SHP77 (cell line): ENCODE data around the gene ADAMTS2.

Source experiments
- DNase-seq, 2 experiments: peaks; one replicate each; lab custom pipeline; 2025; lab: John Stamatoyannopoulos, UW

The ADAMTS2 gene

GRCh38 chr5:179278546-179278945, 66.7 kb downstream of the ADAMTS2 start:
- no peak for DNase-seq

DNA sequence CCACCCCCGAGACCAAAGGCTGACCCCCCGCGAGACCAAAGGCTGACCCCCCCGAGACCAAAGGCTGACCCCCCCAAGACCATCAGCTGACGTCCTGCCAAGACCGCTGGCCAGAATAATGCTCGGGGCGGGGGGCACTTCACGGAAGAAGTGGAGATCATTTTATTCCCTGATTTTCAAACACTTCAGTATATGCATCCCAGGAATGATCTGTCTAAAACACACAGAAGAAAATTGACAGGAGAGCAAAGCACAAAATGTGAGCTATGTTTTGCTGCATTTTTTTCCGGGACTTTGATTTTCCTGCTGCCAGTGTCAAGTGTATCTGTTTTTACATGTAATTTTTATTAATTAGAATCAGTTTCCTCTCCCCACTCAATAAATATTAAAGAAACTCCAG, 67.1 kb downstream of the ADAMTS2 start:
- DNase-seq, result no peak

DNA sequence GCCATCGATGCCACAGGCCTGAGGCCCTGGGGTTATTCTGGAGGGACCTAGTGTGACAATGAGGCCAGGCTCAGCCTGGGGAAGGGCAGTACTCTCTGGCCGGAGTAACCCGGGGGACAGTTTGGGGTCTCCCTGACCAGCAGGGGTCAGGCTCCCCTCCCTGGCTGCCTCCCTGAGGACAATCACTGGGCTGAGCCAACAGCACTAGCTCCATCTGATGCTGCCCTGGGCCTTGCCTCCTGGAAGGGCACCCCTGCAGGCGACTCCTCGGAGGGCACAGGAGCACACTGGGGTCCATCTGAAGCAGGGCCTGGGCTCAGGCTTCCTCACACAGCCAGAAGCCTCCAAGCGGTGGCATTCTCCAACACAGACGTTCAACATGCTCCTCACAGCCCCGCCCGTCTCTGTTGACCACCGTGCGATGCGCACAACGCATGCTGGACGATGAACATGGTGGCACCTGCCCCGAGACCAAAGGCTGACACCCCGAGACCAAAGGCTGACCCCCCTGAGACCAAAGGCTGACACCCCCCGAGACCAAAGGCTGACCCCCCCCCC, 68.3 kb downstream of the ADAMTS2 start:
- DNase-seq, result no peak

GRCh38 chr5:179275941-179276837, 69.1 kb downstream of the ADAMTS2 start:
- DNase-seq, result no peak

- DNase-seq, result no peak
Measured at GRCh38 chr5:179275381-179275878, 69.8 kb downstream of the ADAMTS2 start.

GRCh38 chr5:179274321-179275315, 70.6 kb downstream of the ADAMTS2 start:
- DNase-seq, result no peak

DNA sequence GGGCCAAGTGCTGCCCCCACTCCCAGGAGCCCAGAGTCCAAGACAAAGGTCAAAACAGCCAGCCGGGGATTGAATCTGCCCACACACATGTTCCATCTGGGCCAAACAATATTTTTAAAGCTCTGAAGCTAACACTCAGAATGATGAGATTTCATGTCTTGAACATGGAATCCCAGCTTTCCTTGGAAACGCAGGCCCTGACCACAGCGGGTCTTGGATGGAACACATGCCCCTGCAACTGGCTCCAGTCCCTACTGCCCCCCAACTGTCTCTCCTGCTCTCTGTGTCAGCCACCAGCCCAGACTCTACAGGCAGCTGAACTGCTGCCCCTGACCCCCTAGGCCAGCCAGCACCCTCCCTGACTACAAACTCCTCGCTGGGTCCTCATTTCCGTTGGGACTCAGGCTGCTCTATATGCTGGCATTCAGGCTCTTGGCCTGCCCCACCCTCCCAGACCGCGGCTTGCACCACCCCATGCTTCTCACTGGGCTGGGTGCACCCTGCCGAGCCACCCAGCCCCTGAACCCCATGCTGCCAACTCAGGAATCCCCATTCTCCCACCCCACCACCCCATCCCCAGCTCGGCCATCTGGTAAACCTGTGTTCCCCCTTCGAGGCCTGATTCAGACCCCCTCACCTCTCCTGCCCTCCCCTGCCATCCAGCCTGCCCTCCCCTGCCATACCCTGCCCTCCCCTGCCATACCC, 71.7 kb downstream of the ADAMTS2 start:
- no peak for DNase-seq

DNA sequence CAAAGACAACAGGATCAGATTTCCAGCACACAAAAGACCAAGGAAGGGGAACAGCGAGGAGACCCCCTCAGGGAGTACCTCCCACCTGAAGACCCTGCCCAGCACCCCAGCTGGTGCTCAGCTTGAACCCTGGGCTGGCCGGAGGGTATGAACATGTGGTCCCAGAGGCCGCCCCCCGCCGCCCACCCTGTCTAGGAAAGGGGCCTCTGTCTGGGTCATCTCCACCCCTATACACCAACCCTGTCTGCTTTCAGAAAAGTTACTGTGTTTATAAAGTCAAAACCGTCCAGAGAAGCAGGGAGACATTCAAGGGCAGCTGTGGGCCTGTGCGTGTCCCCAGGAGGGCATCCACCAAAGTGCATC, 72.2 kb downstream of the ADAMTS2 start:
- no peak for DNase-seq

DNA sequence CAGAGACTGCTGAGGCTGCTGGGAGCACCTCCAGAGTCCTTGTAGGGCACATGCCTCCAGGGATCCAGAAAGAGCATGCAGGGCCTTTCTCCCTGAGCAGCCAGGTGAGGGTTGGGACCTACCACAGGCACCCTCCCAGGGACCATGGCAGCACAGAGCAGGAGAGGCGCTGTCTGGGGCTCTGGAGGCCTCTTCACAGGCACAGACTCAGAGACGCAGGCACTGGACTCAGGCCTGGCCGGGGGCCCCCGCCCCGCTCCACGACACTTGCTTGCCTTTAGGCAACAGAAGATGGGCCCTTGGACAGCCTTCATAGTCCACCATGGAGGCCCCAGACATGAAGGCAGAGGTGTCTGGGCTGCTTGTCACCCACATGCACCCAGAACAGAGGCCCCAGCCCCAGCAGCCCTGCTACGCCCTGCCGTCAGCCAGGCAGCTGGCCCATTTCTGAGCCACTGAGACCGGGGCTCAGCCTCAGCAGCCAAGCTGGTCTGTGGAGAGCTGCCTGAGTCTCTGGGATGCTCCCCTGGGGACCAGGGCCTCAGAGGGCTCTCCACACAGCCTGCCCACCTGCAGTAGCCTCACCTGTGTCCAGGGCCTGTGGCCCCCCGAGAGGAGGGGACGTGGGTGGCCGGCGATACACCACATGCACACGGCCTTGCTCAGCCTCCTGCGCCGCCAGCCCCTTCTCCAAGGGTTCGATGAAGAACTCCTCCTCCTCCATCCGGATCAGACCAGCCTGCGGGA, 72.8 kb downstream of the ADAMTS2 start:
- DNase-seq, result no peak

DNA sequence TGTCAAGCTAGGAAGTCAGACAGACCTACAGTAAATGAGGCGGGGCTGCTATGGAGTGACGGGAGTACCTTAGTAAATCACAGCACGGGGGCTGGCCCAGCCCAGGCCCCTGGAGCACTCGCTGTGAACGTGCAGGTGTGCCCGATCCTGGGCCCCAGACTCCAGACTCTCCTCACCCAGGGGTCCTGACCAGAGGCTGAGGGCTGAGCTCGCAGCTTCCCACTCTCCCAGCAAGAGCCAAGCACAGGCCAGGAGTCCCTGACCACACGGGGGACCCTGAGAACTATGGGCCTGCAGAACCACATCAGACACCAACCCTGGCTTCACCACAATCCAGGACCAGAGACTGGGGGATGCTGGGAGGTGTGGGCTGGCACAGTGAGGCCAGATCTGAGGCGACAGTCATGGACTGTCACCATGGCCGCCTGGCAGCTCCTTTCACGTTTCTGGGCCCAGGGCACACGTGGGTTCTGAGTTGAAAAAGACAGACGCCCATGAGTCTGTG, 73.4 kb downstream of the ADAMTS2 start:
- DNase-seq, result no peak

- no peak for DNase-seq
Measured at GRCh38 chr5:179271428-179271734, 73.9 kb downstream of the ADAMTS2 start.

DNA sequence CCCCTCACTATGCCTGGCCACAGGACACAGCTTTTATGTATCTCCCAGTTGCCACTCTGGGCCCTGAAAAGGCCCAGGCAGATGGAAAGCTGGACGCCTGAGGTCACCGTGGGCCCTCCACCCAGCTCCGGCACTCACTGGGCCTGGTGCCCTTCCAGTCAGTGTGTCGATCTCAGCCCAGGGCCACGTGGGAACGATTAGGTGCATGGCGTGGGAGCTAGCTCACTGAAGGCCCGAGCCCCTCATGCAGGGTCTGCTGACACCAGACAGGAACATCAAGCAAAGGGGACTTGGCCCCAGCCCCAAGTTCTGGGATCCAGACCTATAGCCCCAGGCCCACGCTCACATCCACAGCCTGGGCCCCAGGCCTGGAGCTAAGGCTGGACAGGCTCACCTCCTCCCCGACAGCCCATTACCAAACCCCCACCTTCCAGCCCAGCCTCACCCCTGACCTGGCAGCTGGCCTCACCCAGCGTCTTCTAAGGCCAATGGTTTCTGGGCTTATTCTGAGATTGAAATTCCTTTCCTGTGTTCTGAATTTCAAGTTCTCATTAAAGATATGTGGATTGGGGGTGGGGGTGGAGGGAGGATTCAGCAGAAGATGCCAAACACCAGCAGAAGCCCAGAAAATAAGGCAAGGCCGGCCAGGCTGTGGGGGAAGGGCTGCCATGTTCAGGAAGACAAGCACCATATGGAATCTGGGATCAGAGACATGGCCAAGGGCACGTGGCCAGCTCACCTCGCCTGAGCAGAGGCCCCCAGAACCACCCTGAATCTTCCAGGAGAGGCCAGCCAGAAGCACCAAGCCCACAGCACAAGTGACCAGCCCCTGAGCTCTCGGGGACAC, 74.5 kb downstream of the ADAMTS2 start:
- no peak for DNase-seq

GRCh38 chr5:179269781-179270543, 75.3 kb downstream of the ADAMTS2 start:
- DNase-seq, result no peak

- no peak for DNase-seq
Measured at GRCh38 chr5:179268966-179269693, 76.1 kb downstream of the ADAMTS2 start.

GRCh38 chr5:179268399-179268952, 76.8 kb downstream of the ADAMTS2 start:
- no peak for DNase-seq

DNA sequence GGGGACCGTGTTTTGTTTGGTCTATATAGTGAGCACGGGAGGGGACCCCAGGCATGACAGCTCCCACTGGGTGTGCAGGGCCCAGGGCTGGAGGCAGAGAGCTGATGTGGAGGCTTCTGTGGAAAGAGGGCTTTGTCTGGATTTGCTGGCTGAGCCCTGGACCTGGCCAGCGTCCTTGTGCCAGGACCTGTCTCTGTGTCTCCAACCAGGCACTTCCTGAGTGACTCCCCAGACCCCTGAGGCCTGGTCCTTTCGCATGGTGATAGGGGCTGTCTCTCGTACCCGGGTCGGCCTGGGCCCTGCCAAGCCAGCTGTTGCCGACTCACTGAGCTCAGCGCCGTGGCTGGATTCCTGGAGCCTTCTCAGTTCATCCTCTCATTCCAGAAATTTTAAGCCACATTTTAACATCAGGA, 77.6 kb downstream of the ADAMTS2 start:
- DNase-seq, result no peak

GRCh38 chr5:179267071-179267670, 78.1 kb downstream of the ADAMTS2 start:
- DNase-seq, result no peak
